Stomach (tissue), 9 donors: ENCODE results near the gene CDC6. TPM values are rescaled to one million over a fixed set of nuclear protein-coding genes. Genes with fewer than 3 reads are reported as not detected.

Experiments used
- DNase-seq, 2 donors: peaks; one replicate each; pipeline versions ENCODE4 v3.0.0 to v3.0.0-alpha.2; 2013 to 2019
- H3K27ac ChIP-seq, 5 donors: fragments of 200-600 bp in 4 of 5; sonication (generic) in 4 of 5; one replicate each; pipeline ENCODE4 v1.5.1; 2013 to 2019; ENCODE audit warnings: mild to moderate bottlenecking in 1 of 5, moderate library complexity in 1 of 5
- H3K27me3 ChIP-seq, 3 donors: fragments of 200-600 bp; sonication (generic); one replicate each; pipeline ENCODE4 v1.5.1; 2017 to 2019; ENCODE audit warnings: mixed run types in 1 of 3
- H3K36me3 ChIP-seq, 4 donors: fragments of 200-600 bp; sonication (generic); 1 replicate in 3 of 4; 2 replicates in 1 of 4; pipeline ENCODE4 v1.5.1; 2016 to 2019
- H3K4me1 ChIP-seq, 4 donors: fragments of 200-600 bp; sonication (generic); one replicate each; pipeline ENCODE4 v1.5.1; 2016 to 2019
- H3K4me3 ChIP-seq, 4 donors: fragments of 200-600 bp; sonication (generic) in 3 of 4; one replicate each; pipeline ENCODE4 v1.5.1; 2016 to 2019; ENCODE audit warnings: mild to moderate bottlenecking in 1 of 4
- H3K9me3 ChIP-seq, 4 donors: fragments of 200-600 bp; sonication (generic); one replicate each; pipeline ENCODE4 v1.5.1; 2016 to 2019
- CTCF ChIP-seq, 7 experiments: fragments of 450-650 bp in 4 of 7; fragments of 200-600 bp in 3 of 7; sonication (generic) in 3 of 7; IDR thresholded peaks; one replicate each; pipeline ENCODE4 v1.5.1; 2016 to 2019; ENCODE audit warnings: antibody characterized with exemption in 7 of 7, control low read depth in 2 of 7, mild to moderate bottlenecking in 1 of 7
- EP300 ChIP-seq: sonication (generic); formaldehyde crosslinking; IDR thresholded peaks from one replicate; pipeline ENCODE4 v1.6.1; 2017; ENCODE audit warnings: antibody characterized with exemption
- POLR2A ChIP-seq, 4 donors: fragments of 450-650 bp; IDR thresholded peaks; one replicate each; pipeline ENCODE4 v1.6.1; 2016; ENCODE audit warnings: antibody characterized with exemption in 4 of 4, control low read depth in 2 of 4, mild to moderate bottlenecking in 1 of 4, moderate library complexity in 1 of 4
- POLR2AphosphoS5 ChIP-seq, 3 donors: sonication (generic); formaldehyde crosslinking; IDR thresholded peaks; one replicate each; pipeline ENCODE4 v1.6.1; 2016; ENCODE audit warnings: antibody characterized with exemption in 3 of 3
- WGBS, 5 donors: extraction: QIAGEN DNeasy Blood & Tissue Kit in 3 of 5; methylation state at CpG; one replicate each; pipeline versions ENCODE4 v1.1.5 to v1.1.7; 2013 to 2018; 5-methylcytosine and 5-hydroxymethylcytosine counted together
- intact Hi-C: fragments of 100-400 bp; cut with DNase I; formaldehyde crosslinking; loops from one replicate; pipeline ENCODE4 v1.15.1; 2023; ENCODE audit warnings: low total_unique reads
- polyA plus RNA-seq, 3 donors: library from polyadenylated mRNA; stranded (reverse); fragments of 200-250 nt; gene quantifications; one replicate each; pipeline ENCODE4 v1.2.3, GENCODE V29; 2013
- total RNA-seq, 5 donors: library from RNA; depleted of rRNA; stranded (reverse); fragments of >200 nt; gene quantifications; one replicate each; pipeline versions ENCODE4 v1.1.0 to v1.2.3, GENCODE V29; 2014 to 2016
- donor health status: healthy with polysubstance abuse.
- donor health status: Bipolar disorder and iron deficiency.
- donor health status: healthy.

The CDC6 gene
- total and polyA plus RNA-seq, 8 donors: 1.1 to 9.8 (median 3.1) TPM; not detected in 1

- Histone ChIP-seq H3K4me1 (peaks cover 48 to 84% (median 67%) of the 10 kb centered on the region in 4 donors), H3K4me3 (no peak overlapping the region), H3K9me3 (no peaks in the 10 kb centered on the region), H3K27me3 (no peaks in the 10 kb centered on the region), H3K27ac (peak overlapping the region in 1 of 5 donors; percentile 98), H3K36me3 (peaks cover 45 to 88% (median 70%) of the 10 kb centered on the region in 4 donors)
- 58 to 82% (median 75%) methylated on average over 7 of the region's 7 CpGs for WGBS, 5 donors
- TF ChIP-seq EP300: no peak
- TF ChIP-seq CTCF (IDR thresholded peaks at IDR 0.05): no peak
- no peak for TF ChIP-seq POLR2A (IDR thresholded peaks at IDR 0.05)
- no peak for TF ChIP-seq POLR2AphosphoS5 (IDR thresholded peaks at IDR 0.05)
- intact Hi-C loops: no loop called here
- peak in 1 of 2 donors; percentile 18 for DNase-seq
Observed at GRCh38 chr17:40352237-40352778, 64.6 kb downstream of the CDC6 start.

GRCh38 chr17:40352779-40353394 is 65.2 kb downstream of the CDC6 start:
- intact Hi-C loops: no loop called here
- TF ChIP-seq POLR2A (IDR thresholded peaks at IDR 0.05) (no peak), EP300 (no peak), POLR2AphosphoS5 (IDR thresholded peaks at IDR 0.05) (no peak)
- H3K27me3 ChIP-seq: no peaks in the 10 kb centered on the region
- peak in 1 of 2 donors; percentile 26 for DNase-seq
- H3K9me3 ChIP-seq: no peaks in the 10 kb centered on the region
- no peak overlapping the region for H3K4me3 ChIP-seq
- H3K36me3 ChIP-seq: peaks cover 45 to 88% (median 70%) of the 10 kb centered on the region in 4 donors
- WGBS, 5 donors: 73 to 84% (median 81%) methylated on average over 8 to 9 of the region's 9 CpGs
- peak overlapping the region in 1 of 5 donors; percentile 44 for H3K27ac ChIP-seq
- peaks cover 43 to 84% (median 62%) of the 10 kb centered on the region in 4 donors for H3K4me1 ChIP-seq

Other genes starting within 250 kb of the CDC6 start
- gene MED24, start 233.5 kb upstream of the CDC6 start, total RNA-seq: 100 to 1,000 TPM in 2 of 5 donors, 10 to 100 TPM in 3; 55.4 to 336 (median 91.6) TPM
- gene MED24, start 233.5 kb upstream of the CDC6 start, polyA plus RNA-seq: 10 to 100 TPM; 24.1 to 49.5 (median 32.7) TPM
- 10 to 100 TPM; 21.1 to 52.2 (median 38.4) TPM for gene THRA, start 224.9 kb upstream of the CDC6 start, total RNA-seq
- 10 to 100 TPM; 21.4 to 37.0 (median 26.4) TPM for gene THRA, start 224.9 kb upstream of the CDC6 start, polyA plus RNA-seq
- gene NR1D1, start 187.3 kb upstream of the CDC6 start, total RNA-seq: 10 to 100 TPM in 2 of 5 donors, 1 to 10 TPM in 3; 2.8 to 14.9 (median 9.0) TPM
- gene NR1D1, start 187.3 kb upstream of the CDC6 start, polyA plus RNA-seq: 10 to 100 TPM in 1 of 3 donors, 1 to 10 TPM in 2; 5.5 to 20.5 (median 9.6) TPM
- 100 to 1,000 TPM in 2 of 5 donors, 10 to 100 TPM in 3; 47.1 to 322 (median 90.1) TPM for gene MSL1, start 165.9 kb upstream of the CDC6 start, total RNA-seq
- gene MSL1, start 165.9 kb upstream of the CDC6 start, polyA plus RNA-seq: 10 to 100 TPM; 29.3 to 63.8 (median 32.7) TPM
- 100 to 1,000 TPM in 2 of 5 donors, 10 to 100 TPM in 3; 41.9 to 198 (median 85.5) TPM for gene CASC3, start 147.3 kb upstream of the CDC6 start, total RNA-seq
- gene CASC3, start 147.3 kb upstream of the CDC6 start, polyA plus RNA-seq: 10 to 100 TPM; 27.6 to 42.2 (median 37.0) TPM
- gene RAPGEFL1, start 110.4 kb upstream of the CDC6 start, total RNA-seq: 100 to 1,000 TPM in 1 of 5 donors, 10 to 100 TPM in 3, 1 to 10 TPM in 1; 8.5 to 294 (median 29.0) TPM
- gene RAPGEFL1, start 110.4 kb upstream of the CDC6 start, polyA plus RNA-seq: 10 to 100 TPM in 2 of 3 donors, 1 to 10 TPM in 1; 5.2 to 76.8 (median 15.4) TPM
- gene WIPF2, start 68.6 kb upstream of the CDC6 start, total RNA-seq: 10 to 100 TPM in 4 of 5 donors, 1 to 10 TPM in 1; 1.4 to 40.6 (median 15.4) TPM
- 10 to 100 TPM in 2 of 3 donors, 1 to 10 TPM in 1; 6.3 to 11.8 (median 11.2) TPM for gene WIPF2, start 68.6 kb upstream of the CDC6 start, polyA plus RNA-seq
- gene RARA, start 21.3 kb downstream of the CDC6 start, total RNA-seq: 10 to 100 TPM; 14.3 to 40.8 (median 24.6) TPM
- gene RARA, start 21.3 kb downstream of the CDC6 start, polyA plus RNA-seq: 10 to 100 TPM; 11.2 to 20.0 (median 17.1) TPM
- 1 to 10 TPM in 1 of 5 donors, under 1 TPM in 1, not detected in 3; 0.55 to 1.2 TPM for gene GJD3, start 76.9 kb downstream of the CDC6 start, total RNA-seq
- gene GJD3, start 76.9 kb downstream of the CDC6 start, polyA plus RNA-seq: not detected
- gene TOP2A, start 130.0 kb downstream of the CDC6 start, total RNA-seq: 100 to 1,000 TPM in 1 of 5 donors, 10 to 100 TPM in 2, 1 to 10 TPM in 2; 8.0 to 129 (median 17.2) TPM
- gene TOP2A, start 130.0 kb downstream of the CDC6 start, polyA plus RNA-seq: 10 to 100 TPM in 1 of 3 donors, 1 to 10 TPM in 2; 1.2 to 27.3 (median 9.1) TPM
- 100 to 1,000 TPM in 4 of 5 donors, 10 to 100 TPM in 1; 71.2 to 658 (median 186) TPM for gene IGFBP4, start 155.6 kb downstream of the CDC6 start, total RNA-seq
- gene IGFBP4, start 155.6 kb downstream of the CDC6 start, polyA plus RNA-seq: 100 to 1,000 TPM in 2 of 3 donors, 10 to 100 TPM in 1; 77.3 to 175 (median 138) TPM
- gene TNS4, start 213.7 kb downstream of the CDC6 start, total RNA-seq: 1 to 10 TPM in 1 of 5 donors, under 1 TPM in 3, not detected in 1; 0.18 to 3.5 (median 0.59) TPM
- 10 to 100 TPM in 1 of 3 donors, under 1 TPM in 1, not detected in 1; 0.62 to 23.2 TPM for gene TNS4, start 213.7 kb downstream of the CDC6 start, polyA plus RNA-seq